Gastroesophageal sphincter (tissue), 4 donors: ENCODE measurements around the gene ATP6V1G2. TPM values are rescaled to one million over a fixed set of nuclear protein-coding genes. Genes with fewer than 3 reads are reported as not detected.

Source experiments
- ATAC-seq: fragments of 150-250 bp; one replicate; pipeline ENCODE4 v1.9.1; 2016; ENCODE audit warnings: mild to moderate bottlenecking, moderate library complexity
- H3K27ac ChIP-seq, 4 donors: fragments of 200-600 bp; sonication (generic) in 3 of 4; 1 replicate in 3 of 4; 2 replicates in 1 of 4; pipeline ENCODE4 v1.5.1; 2016 to 2019
- H3K27me3 ChIP-seq: fragments of 200-600 bp; sonication (generic); one replicate; pipeline ENCODE4 v1.5.1; 2019
- H3K36me3 ChIP-seq, 2 donors: fragments of 200-600 bp; sonication (generic); one replicate each; pipeline ENCODE4 v1.5.1; 2019; ENCODE audit warnings: control low read depth in 1 of 2
- H3K4me1 ChIP-seq, 3 donors: fragments of 200-600 bp; sonication (generic); 1 replicate in 2 of 3; 2 replicates in 1 of 3; pipeline ENCODE4 v1.5.1; 2016 to 2019; ENCODE audit warnings: control low read depth in 2 of 3
- H3K4me3 ChIP-seq, 2 donors: fragments of 200-600 bp; sonication (generic); one replicate each; pipeline ENCODE4 v1.5.1; 2019; ENCODE audit warnings: mild to moderate bottlenecking in 1 of 2, moderate library complexity in 1 of 2
- H3K9me3 ChIP-seq, 3 donors: fragments of 200-600 bp; sonication (generic); one replicate each; pipeline ENCODE4 v1.5.1; 2017 to 2019; ENCODE audit warnings: control low read depth in 2 of 3
- CTCF ChIP-seq, 4 experiments: fragments of 200-600 bp in 2 of 4; fragments of 450-650 bp in 2 of 4; sonication (generic) in 1 of 4; IDR thresholded peaks; one replicate each; pipeline ENCODE4 v1.5.1; 2017 to 2019; ENCODE audit warnings: antibody characterized with exemption in 4 of 4, mild to moderate bottlenecking in 2 of 4, moderate library complexity in 2 of 4
- EP300 ChIP-seq: sonication (generic); formaldehyde crosslinking; IDR thresholded peaks from one replicate; pipeline ENCODE4 v1.6.1; 2017; ENCODE audit warnings: antibody characterized with exemption, mild to moderate bottlenecking
- POLR2A ChIP-seq, 2 donors: fragments of 450-650 bp; IDR thresholded peaks; one replicate each; pipeline ENCODE4 v1.6.1; 2017; ENCODE audit warnings: antibody characterized with exemption in 2 of 2, mild to moderate bottlenecking in 2 of 2, moderate library complexity in 1 of 2
- POLR2AphosphoS5 ChIP-seq: sonication (generic); formaldehyde crosslinking; IDR thresholded peaks from one replicate; pipeline ENCODE4 v1.6.1; 2017; ENCODE audit warnings: antibody characterized with exemption
- WGBS, 2 donors: methylation state at CpG; one replicate each; pipeline ENCODE4 v1.1.5; 2018; ENCODE audit warnings: low coverage in 1 of 2; 5-methylcytosine and 5-hydroxymethylcytosine counted together
- total RNA-seq, 4 donors: library from RNA; depleted of rRNA; stranded (reverse); fragments of >200 nt; gene quantifications; one replicate each; pipeline ENCODE4 v1.1.0, GENCODE V29; 2016

Gene ATP6V1G2
- total RNA-seq, 4 donors from 2014 or later = 1.3 to 5.7 (median 2.9) TPM

GRCh38 chr6:31579119-31579505 is 32.7 kb upstream of the ATP6V1G2 start:
- no peak for TF ChIP-seq CTCF (IDR thresholded peaks at IDR 0.05)
- TF ChIP-seq EP300 = no peak
- no peak for TF ChIP-seq POLR2AphosphoS5
- TF ChIP-seq POLR2A (IDR thresholded peaks at IDR 0.05) = no peak

GRCh38 chr6:31578184-31579118 is 32.0 kb upstream of the ATP6V1G2 start:
- H3K4me3 ChIP-seq = no peak overlapping the region
- no peak for ATAC-seq
- no peaks in the 10 kb centered on the region for H3K9me3 ChIP-seq
- H3K4me1 ChIP-seq = peaks cover 0 to 21% (median 9%) of the 10 kb centered on the region in 3 donors
- WGBS, 2 donors = 85 to 91% methylated on average over 5 to 9 of the region's 12 CpGs
- H3K36me3 ChIP-seq = no peaks in the 10 kb centered on the region
- no peaks in the 10 kb centered on the region for H3K27me3 ChIP-seq
- no peak overlapping the region for H3K27ac ChIP-seq
- TF ChIP-seq EP300 (no peak), POLR2AphosphoS5 (no peak), POLR2A (IDR thresholded peaks at IDR 0.05) (no peak), CTCF (IDR thresholded peaks at IDR 0.05) (no peak)

More at GRCh38 chr6:31579119-31579505, 32.7 kb upstream of the ATP6V1G2 start:
- Histone ChIP-seq H3K4me3 (no peak overlapping the region), H3K27ac (no peak overlapping the region), H3K9me3 (no peaks in the 10 kb centered on the region), H3K4me1 (peaks cover 0 to 21% (median 9%) of the 10 kb centered on the region in 3 donors), H3K36me3 (no peaks in the 10 kb centered on the region), H3K27me3 (no peaks in the 10 kb centered on the region)
- no peak for ATAC-seq
- WGBS, 2 donors = 96 to 100% methylated on average over 2 to 3 of the region's 3 CpGs

GRCh38 chr6:31577579-31577966 is 31.2 kb upstream of the ATP6V1G2 start:
- ATAC-seq = no peak
- Histone ChIP-seq H3K9me3 (no peaks in the 10 kb centered on the region), H3K27me3 (peaks cover 7% of the 10 kb centered on the region), H3K4me3 (no peak overlapping the region), H3K27ac (no peak overlapping the region), H3K36me3 (no peaks in the 10 kb centered on the region), H3K4me1 (peaks cover 0 to 21% (median 9%) of the 10 kb centered on the region in 3 donors)
- WGBS, 2 donors = 85% methylated on average over 2 of the region's 3 CpGs; no CpG with 5 or more reads in 1 of the 2 donors
- TF ChIP-seq POLR2AphosphoS5 = no peak
- no peak for TF ChIP-seq POLR2A (IDR thresholded peaks at IDR 0.05)
- no peak for TF ChIP-seq EP300
- TF ChIP-seq CTCF (IDR thresholded peaks at IDR 0.05) = no peak

GRCh38 chr6:31576897-31577578 is 30.6 kb upstream of the ATP6V1G2 start:
- Histone ChIP-seq H3K4me3 (no peak overlapping the region), H3K36me3 (no peaks in the 10 kb centered on the region), H3K27me3 (peaks cover 10% of the 10 kb centered on the region), H3K27ac (no peak overlapping the region), H3K4me1 (peaks cover 0 to 17% (median 5%) of the 10 kb centered on the region in 3 donors), H3K9me3 (no peaks in the 10 kb centered on the region)
- ATAC-seq = no peak
- 78 to 90% methylated on average over 4 to 6 of the region's 19 CpGs for WGBS, 2 donors
- TF ChIP-seq EP300 (no peak), POLR2A (IDR thresholded peaks at IDR 0.05) (no peak), CTCF (IDR thresholded peaks at IDR 0.05) (no peak), POLR2AphosphoS5 (no peak)
